Stimulated activated CD8-positive, alpha-beta memory T cell treated with anti-CD3 and anti-CD28 coated beads, Interleukin-15, amount 100 ng/mL, for 1 hour (primary cell): ENCODE measurements around the gene DYNC1LI1.
A peak's percentile ranks its signal among the peaks of the same experiment; 100 is the strongest.

Experiments used
- DNase-seq: peaks from one replicate; pipeline ENCODE4 v3.0.0-alpha.2; 2020; ENCODE audit warnings: low read depth

The DYNC1LI1 gene

DNA sequence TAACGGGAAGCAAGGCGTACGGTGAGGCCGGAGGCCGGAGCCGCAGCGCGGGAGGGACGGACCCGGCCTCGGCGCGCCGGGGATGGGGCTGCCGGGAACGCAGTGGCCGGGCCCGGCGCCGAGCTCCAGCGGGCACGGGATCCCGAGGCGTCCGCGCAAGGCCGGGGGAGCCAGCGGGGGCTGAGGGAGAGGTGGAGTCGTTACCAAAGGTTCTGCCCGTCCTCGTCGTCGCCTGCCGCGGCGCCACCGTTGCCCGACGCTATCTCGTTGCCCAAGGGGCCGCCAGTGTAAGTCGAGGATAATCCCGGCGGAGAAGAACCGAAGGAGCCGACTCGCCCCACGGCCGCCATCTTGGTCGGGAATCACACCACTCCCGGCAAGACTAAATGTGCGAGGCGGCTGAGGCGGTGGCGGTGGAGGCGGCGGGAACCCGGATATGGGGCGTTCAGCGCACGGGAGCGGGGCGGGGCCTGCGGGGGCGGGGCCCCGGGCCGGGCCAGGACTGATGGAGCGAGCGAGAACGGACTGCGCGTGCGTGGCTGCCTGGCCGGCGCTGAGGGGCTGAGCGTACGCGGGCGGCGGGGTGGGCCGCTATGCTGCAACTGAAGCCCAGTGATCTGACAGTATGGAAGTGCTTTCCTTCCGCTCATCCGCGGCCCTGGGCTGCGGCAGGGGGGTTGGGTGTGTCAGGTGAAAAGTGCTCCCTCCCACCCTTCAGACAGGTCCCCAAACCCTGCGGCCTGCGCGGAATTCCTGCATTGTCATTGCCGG lies at the start of gene DYNC1LI1:
Gene DYNC1LI1, minus strand, starts transcription at position 438 of the 771 bp plus-strand sequence. Its CDS starts 88 bp downstream, at position 350.
- DNase-seq: peak; percentile 87

- DNase-seq: no peak
Observed at GRCh38 chr3:32619395-32619794, 48.7 kb upstream of the DYNC1LI1 start.

GRCh38 chr3:32616267-32616962 lies 45.8 kb upstream of the DYNC1LI1 start:
- no peak for DNase-seq

- DNase-seq: no peak
Observed at GRCh38 chr3:32614956-32615355, 44.3 kb upstream of the DYNC1LI1 start.

GRCh38 chr3:32613183-32613582 lies 42.5 kb upstream of the DYNC1LI1 start:
- no peak for DNase-seq

DNA sequence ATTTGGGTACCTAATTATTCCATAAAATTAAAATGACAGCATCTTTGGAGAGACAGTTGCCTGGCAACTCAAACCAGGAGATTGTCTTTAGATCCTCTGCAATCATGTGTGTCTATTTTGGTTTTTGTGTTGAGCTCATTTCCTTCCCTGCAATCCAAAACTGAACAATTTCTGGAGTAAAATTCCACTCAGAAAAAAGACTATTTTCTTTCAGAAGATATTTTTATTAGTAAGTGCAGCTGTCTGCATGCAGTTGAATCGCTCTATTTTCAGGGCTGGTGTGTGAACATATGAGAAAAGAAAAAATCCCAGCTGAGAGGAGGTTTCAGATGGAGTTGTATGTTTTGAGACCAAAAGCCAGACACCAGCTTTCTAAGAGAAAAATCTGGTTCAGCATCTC lies 41.9 kb upstream of the DYNC1LI1 start:
- no peak for DNase-seq

- DNase-seq: no peak
Observed at GRCh38 chr3:32607522-32607921, 36.9 kb upstream of the DYNC1LI1 start.

DNA sequence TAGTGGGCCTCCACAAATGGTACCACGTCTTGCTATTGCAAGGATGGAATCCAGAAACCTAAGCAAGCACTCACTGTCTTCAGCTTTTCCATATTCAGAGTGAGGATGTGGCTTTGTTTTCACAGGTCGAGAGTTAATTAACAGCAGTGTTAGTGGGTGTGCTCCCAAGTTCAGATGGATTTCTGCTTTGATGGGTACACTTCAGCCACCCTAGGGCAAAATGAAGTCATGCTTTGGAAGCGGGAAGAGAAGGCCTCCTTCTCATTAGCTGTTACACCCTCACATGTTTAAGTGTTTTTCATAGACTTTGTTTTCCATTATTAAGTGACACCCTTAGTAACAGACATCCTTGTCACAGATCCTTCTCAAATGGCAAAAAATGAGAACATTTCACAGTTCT lies 36.3 kb upstream of the DYNC1LI1 start:
- no peak for DNase-seq

DNA sequence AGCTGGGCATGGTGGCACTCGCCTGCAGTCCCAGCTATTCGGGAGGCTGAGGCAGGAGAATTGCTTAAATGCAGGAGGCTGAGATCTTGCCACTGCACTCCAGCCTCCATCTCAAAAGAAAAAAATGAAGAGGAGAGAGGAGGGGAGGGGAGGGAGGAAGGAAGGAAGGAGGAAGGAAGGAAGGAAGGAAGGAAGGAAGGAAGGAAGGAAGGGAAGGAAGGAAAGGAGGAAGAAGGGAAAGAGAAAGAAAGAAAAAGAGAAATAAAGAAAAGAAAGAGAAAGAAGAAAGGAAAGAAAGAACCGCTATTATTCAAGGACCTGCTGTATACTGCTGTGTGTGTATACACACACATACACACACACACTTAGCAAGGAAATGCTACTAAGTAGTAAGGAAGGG lies 35.6 kb upstream of the DYNC1LI1 start:
- no peak for DNase-seq

- no peak for DNase-seq
Observed at GRCh38 chr3:32603064-32603463, 32.4 kb upstream of the DYNC1LI1 start.

DNA sequence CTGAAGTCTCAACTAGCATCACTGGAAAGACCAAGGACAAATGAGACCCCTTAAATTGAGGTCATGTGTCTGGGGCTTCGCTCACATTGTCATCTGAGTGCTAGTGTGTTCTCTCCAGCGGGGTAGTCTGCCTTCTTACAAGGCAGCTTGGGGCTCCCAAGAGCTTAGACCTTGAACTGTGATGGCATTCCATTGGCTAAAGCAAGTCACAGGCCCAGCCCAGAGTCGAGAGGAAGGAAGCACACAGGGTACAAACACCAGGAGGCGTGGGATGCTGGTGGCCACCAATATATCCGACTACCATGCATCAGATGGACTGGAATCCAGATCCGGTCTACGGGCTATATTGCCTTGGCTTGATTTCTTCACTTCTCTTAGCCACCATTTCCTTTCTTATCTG lies 31.5 kb upstream of the DYNC1LI1 start:
- no peak for DNase-seq

GRCh38 chr3:32601722-32602121 lies 31.1 kb upstream of the DYNC1LI1 start:
- DNase-seq: no peak

DNA sequence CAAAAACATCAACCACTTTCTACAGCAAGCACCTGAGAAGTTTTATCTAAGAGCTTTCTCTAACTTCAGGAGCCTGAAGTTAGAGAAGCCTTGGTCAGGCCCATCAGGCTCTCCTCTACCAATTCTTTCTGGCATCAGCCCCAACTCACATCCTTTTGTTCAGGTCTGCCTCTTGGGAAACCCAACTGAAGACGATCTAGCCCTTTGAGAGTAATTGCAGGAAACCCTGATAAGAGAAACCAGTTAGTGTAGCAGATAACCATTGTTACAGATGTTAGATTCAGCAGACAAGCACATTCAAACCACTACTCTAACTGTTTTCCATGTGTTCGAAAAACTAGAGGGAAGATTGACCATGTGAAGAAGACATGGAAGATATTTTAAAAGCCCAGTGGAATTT lies 27.0 kb upstream of the DYNC1LI1 start:
- DNase-seq: no peak

GRCh38 chr3:32596909-32597369 lies 26.3 kb upstream of the DYNC1LI1 start:
- no peak for DNase-seq

DNA sequence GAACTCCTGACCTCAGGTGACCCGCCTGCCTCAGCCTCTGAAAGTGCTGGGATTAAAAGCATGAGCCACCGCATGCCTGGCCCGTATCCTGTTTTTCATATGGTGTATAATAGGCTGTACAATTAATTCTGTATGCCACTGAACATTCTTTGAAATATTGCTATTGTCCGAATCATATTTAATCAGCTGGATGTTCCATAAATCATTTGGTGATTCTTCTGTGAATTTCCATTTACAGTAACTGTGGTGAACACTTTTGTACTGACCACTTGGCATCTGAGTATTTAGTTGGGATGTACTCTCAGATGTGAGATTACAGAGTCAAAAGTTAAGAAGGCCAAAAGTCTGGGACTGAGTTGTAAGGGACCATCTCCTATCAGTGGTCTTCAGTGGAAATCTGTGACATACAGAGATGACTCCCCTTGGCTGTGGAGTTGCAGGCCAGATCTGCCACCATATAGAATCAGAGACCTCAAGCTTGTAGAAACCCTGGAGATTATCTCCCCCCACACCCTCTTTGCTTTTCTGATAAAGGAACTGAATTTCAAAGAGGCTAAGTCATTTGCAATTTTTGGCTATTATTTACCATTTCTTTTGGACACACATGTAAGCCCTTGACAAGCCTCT lies 25.7 kb upstream of the DYNC1LI1 start:
- DNase-seq: no peak

DNA sequence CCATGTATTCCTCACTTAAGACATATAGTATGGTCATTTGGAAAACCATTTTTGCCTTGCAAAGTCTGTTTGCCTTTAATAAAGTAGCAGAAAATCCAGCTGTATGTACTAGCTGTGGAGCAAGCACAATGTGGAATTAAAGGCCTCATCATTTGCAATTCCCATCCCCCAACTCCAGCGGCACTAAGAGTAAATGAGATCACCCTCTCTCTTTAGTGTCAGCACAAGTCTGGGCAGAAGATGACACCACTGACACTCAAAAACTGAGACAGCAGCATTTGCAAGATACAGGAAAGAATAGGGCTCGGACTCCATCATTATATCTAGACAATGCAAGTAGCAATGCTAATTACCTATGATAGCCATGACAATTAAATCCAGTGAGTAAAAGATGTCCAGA lies 24.7 kb upstream of the DYNC1LI1 start:
- DNase-seq: no peak

- DNase-seq: no peak
Observed at GRCh38 chr3:32593903-32594525, 23.4 kb upstream of the DYNC1LI1 start.

GRCh38 chr3:32592696-32593353 lies 22.2 kb upstream of the DYNC1LI1 start:
- DNase-seq: no peak

DNA sequence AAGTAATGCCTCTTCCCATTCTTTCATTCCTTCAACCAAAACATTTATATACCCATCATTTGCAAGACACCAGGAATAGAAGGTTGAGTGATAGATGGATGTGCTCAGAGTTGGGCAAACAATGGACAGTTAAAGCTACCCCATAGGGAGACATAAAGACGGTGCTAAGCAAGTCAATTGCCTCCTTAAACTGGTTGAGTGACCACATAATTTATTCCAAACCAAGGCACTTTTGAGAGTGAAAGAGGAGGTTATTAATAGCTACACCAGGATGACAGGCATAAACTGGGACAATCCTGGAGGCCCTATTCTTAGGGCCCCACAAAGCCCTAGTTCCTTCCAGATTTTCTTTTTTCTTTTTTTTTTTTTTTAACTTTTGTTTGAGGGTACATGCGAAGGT lies 21.4 kb upstream of the DYNC1LI1 start:
- DNase-seq: no peak

DNA sequence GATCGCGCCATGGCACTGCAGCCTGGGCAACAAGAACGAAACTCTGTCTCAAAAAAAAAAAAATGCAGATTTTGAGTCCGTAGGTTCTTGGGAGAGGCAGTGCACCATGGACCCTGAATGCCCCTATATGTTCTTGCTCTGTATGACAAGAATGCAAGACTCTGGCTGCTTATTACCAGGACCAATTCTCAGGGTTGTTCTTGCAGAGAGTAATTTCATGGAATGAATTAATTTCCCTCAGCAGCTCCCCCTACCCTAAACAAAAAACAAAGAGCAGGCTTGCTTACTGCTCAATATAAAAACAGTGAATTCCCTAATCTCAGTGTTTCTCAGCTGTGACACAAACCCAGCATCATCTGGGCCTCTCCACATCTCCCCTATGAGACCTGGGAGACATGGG lies 20.5 kb upstream of the DYNC1LI1 start:
- no peak for DNase-seq

- no peak for DNase-seq
Observed at GRCh38 chr3:32586356-32586755, 15.7 kb upstream of the DYNC1LI1 start.

- no peak for DNase-seq
Observed at GRCh38 chr3:32584660-32585059, 14.0 kb upstream of the DYNC1LI1 start.
